ENCODE measurements around the gene TNFAIP8L1.
"Not testable (repeated sequence)": the region's sequence is repeated elsewhere in the genome, so short reads cannot be mapped to it uniquely, and the experiment has no call there.

Gene TNFAIP8L1

DNA sequence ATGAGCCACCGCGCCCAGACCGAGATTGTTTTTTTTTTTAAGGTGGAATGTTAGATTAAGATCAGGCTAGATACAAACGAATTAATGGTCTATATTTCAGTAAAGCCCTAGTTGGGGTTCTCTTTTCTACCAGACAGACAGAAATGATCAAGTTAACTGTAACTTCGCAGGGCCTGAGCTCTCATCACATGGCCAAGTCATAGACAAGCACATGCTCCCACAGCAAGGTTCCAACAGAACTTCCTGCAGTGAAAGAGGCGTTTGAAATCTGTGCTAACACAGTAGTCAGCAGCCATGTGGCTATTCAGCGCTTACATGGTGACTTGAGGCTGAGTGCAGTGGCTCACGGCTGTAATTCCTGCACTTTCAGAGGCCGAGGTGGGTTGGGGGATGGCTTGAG, 45.1 kb upstream of the TNFAIP8L1 start:
- TF ChIP-seq, protein P1, sequence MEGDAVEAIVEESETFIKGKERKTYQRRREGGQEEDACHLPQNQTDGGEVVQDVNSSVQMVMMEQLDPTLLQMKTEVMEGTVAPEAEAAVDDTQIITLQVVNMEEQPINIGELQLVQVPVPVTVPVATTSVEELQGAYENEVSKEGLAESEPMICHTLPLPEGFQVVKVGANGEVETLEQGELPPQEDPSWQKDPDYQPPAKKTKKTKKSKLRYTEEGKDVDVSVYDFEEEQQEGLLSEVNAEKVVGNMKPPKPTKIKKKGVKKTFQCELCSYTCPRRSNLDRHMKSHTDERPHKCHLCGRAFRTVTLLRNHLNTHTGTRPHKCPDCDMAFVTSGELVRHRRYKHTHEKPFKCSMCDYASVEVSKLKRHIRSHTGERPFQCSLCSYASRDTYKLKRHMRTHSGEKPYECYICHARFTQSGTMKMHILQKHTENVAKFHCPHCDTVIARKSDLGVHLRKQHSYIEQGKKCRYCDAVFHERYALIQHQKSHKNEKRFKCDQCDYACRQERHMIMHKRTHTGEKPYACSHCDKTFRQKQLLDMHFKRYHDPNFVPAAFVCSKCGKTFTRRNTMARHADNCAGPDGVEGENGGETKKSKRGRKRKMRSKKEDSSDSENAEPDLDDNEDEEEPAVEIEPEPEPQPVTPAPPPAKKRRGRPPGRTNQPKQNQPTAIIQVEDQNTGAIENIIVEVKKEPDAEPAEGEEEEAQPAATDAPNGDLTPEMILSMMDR (IDR thresholded peaks at IDR 0.05; ENCODE audit: borderline replicate concordance, insufficient read depth, low read depth, low read length): no peak
- no peak overlapping the region for H3K4me3 ChIP-seq (ENCODE audit: low read depth, low read length)

DNA sequence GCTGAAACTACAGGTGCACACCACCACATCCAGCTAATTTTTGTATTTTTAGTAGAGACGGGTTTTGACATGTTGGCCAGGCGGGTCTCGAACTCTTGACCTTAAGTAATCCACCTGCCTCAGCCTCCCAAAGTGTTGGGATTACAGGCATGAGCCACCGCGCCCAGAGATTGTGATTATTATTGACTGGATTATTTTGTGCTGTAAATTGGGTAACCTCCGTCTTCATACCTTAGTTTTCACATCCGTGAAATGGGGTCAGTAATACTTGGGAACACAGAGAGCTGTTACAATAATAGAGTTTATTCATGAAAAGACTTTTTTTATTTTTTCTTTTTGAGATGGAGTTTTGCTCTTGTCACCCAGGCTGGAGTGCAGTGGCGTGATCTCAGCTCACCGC, 44.2 kb upstream of the TNFAIP8L1 start:
- H3K4me3 ChIP-seq (ENCODE audit: low read depth, low read length): not testable (repeated sequence)

DNA sequence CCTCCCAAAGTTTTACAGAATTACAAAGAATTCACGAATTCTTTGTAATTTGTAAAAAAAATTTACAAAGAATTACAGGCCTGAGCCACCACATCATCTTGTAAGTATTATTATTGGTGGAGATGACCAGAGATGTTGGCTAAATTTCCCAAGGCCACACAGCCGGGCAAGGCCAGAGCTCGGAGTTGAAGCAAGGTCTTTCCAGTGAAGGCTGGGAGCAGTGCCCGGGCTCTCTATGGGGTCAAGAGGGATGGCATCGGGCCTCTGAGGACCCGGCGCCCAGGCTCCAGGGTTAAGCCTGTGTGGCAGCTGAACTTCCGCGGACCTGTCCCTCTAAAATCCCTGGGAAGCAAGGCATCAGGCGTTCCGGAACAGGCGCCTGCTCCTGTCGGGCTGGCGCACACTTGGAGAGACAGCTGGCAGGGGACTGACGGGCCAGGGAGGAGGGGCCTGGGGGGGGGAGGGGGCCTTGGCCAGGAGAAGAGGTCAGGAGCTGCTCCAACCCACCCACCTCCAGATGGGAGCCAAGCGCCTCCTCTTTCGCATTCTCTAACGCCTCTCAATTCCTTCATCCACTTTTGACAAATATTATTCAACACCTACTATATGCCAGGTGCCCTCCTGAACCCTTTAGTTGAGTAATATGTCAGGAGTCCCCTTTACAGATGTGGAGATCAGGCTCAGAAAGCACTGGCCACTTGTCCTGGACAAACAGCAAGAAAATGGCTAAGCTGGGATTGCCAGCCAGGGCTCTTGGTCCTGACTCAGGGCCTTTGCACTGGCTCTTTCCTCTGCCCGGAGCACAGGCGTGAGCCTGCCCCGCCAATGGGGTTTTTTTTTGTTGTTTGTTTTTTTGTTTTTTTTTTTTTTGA, 43.0 kb upstream of the TNFAIP8L1 start:
- no peak overlapping the region for H3K4me3 ChIP-seq (ENCODE audit: low read depth, low read length)
- TF ChIP-seq, protein P1 (IDR thresholded peaks at IDR 0.05; ENCODE audit: borderline replicate concordance, insufficient read depth, low read depth, low read length): no peak

DNA sequence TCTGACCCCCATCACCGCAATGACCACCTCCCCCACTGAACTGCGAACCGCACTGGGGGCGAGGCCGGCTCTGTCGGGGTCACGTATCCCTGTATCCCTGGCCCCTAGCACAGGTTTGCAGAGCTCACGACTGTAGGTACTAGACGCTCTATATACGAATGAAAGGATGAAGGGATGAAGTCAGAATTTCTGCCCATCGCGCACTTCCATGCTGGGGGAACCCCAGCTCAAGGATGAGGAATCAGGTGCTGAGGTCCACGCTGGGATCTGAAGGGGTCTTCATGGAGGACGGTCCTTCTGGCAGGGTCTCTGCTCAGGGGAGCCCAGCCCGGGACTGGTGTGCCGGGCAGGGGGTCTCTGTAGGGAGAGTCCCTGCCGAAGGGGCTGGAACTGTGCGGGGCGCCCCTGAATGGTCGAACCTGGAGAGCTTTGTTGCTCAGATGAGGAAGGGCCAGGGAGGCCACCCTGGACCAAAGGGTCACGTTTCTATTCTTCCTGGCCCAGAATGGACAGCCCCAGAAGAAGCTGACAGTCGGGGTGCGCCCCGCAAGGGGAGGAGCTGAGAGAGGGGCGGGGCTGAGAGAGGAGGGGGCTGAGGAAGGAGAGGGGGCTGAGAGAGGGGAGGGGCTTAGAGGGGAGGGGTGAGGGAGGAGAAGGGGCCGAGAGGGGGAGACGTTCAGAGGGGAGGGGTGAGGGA, 41.9 kb upstream of the TNFAIP8L1 start:
- no peak overlapping the region for H3K4me3 ChIP-seq (ENCODE audit: low read depth, low read length)
- TF ChIP-seq, protein P1 (IDR thresholded peaks at IDR 0.05; ENCODE audit: borderline replicate concordance, insufficient read depth, low read depth, low read length): no peak

DNA sequence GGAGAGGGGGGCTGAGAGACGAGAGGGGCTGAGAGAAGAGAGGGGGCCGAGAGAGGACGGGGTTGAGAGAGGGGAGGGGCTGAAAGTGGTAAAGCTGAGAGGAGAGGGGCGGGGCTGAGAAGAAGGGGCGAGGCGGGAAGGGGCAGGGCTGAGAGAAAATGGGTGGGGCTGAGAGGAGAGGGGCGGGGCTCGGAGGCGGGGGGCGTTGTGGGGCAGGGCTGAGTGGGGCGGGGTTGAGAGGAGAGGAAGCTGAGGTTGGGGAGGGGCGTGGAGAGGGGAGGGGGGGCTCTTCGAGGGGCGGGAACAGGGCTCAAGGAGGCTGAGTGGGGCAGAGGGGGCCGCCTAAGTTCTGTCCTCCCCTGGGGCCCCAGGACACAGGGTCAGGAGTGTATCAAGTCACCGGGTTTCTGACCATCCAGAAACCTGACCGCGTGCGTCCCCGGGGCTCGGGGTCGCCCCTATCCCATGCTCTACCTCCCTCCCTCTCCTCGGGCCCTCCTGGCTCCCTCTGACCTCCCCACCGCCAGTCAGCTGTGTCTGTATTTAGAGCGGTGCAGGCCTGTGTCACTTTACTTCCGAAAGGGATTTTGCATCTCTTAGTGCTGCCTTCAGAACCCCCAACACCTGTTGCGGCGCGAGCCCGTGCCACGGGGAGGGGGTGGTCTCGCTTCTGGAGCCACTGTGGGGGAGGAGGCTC, 41.2 kb upstream of the TNFAIP8L1 start:
- H3K4me3 ChIP-seq (ENCODE audit: low read depth, low read length): no peak overlapping the region
- TF ChIP-seq, protein P1 (IDR thresholded peaks at IDR 0.05; ENCODE audit: borderline replicate concordance, insufficient read depth, low read depth, low read length): no peak

DNA sequence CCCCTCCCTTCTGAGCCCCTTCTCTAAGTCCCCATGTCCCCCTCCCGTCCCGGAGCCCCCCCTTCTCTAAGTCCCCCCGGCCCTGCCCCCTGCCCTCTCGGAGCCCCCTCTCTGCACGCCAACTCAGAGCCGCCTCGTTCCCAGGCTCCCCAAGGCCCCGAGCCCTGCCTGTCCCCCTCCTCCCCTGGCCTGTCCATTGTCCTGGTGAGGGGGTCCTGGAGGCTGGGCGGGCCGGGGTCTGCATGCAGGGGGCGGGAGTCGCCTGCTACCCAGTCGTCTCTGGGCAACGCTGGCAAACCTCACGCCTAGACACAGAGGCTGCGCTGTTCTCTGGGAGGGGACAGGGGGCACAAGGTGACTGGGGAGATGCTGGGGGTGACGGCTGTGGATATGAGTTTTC, 40.6 kb upstream of the TNFAIP8L1 start:
- no peak overlapping the region for H3K4me3 ChIP-seq (ENCODE audit: low read depth, low read length)
- TF ChIP-seq, protein P1 (IDR thresholded peaks at IDR 0.05; ENCODE audit: borderline replicate concordance, insufficient read depth, low read depth, low read length): no peak

DNA sequence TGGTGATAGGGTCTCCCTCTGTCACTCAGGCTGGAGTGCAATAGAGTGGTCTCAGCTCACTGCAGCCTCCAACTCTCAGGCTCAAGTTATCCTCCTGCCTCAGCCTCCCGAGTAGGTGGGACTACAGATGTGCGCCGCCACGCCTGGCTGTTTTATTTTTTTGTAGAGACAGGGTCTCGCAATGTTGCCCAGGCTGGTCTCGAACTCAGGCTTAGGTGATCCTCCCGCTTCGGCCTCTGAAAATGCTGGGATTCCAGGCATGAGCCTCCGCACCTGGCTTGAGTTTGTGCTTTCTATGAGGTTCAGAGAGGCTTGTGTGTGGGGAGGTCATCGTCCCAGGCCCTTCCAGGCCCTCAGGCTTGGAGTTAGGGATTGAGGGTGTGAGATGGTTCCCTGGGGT, 39.2 kb upstream of the TNFAIP8L1 start:
- TF ChIP-seq, protein P1 (IDR thresholded peaks at IDR 0.05; ENCODE audit: borderline replicate concordance, insufficient read depth, low read depth, low read length): no peak
- H3K4me3 ChIP-seq (ENCODE audit: low read depth, low read length): no peak overlapping the region
